ENCODE data around the gene ZCCHC14.
"Not testable (repeated sequence)": the region's sequence is repeated elsewhere in the genome, so short reads cannot be mapped to it uniquely, and the experiment has no call there.

ZCCHC14 gene

DNA sequence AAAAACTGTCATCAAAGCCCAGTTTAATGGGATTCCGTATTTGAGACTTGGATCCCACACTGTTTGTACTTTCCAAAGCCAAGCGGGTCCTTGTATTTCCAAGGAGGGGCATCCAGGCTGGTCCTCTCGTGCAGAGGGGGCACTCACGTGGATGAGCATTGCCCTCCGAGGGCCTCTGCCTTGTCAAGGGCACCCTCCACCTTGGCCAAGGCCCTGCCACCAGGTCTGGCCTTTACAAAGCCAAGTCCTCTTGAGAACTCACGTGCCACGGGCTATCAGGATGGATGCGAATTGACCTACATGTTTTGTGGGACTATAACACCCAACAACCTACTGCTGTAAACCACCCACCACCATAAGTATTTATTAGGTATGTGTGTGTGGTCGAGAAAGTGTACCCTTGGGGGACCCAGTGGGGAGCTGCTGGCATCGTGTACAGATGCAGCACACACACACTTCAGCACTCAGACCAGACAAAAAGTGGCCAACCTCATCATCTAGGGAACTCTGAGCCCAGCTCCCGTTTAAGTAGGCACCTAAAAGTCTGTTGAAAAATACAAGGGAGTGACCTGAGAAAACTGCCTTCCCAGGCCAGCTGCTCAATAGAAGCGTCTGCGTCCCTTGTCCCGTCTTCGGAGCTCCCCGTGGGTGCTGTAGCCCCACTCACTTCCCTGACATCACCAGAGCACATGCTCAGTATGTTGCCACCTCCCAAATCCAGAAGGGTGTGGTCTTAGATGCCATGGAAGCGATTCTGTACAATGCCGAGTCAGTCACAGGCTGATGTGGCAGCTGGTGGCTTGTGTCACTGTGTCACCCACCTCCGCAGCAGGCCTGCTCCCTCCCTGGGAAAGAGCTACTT is 87.8 kb downstream of the ZCCHC14 start:
- DNase-seq, result no peak

DNA sequence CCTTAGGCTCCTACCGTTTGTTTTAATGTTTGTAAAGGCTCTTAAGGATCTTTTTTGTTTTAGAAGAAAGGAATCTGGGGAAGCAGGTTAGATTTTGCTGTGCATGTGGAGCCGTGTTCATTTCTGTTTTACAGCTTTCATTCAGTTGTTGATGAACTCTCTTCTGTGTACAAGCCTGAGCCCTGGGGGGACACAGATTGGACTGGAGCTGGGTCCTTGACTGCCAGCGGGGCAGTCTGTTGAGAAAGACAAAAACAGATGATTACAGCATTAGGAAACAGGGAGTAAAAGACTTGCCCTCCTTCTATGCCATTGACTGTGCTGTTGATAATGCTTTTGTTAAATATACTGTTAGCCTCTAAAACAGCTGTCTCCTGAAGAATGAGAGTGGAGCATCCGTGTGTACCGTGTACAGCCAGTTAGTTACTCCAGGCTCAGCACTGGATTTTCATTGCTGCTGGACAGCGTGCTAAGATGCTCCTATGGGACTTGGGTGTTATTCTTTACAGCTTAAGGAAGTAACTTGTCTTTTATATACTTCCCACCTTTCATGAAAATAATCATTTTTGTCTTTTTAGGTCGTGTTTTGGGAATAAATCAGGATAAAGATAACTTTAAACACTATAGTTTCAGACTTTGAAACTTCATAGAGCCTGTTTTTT is 97.5 kb downstream of the ZCCHC14 start:
- no peak for DNase-seq

DNA sequence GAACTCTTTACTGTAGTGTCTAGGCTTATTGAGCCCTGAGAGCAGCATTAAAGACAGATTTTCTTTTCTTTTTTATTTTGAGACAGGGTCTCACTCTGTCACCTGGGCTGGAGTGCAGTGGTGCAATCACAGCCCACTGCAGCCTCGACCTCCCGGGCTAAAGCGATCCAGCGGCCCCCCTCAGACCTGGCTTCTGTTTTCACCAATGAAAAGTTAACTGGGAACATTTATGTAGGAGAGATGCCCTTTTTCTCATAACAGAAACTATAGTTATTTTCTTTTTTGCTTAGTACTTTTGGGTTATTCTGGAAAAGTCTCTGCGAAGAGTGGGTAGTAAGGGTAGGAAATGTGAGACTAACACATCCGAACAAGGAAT is 99.2 kb downstream of the ZCCHC14 start:
- DNase-seq, result no peak

DNA sequence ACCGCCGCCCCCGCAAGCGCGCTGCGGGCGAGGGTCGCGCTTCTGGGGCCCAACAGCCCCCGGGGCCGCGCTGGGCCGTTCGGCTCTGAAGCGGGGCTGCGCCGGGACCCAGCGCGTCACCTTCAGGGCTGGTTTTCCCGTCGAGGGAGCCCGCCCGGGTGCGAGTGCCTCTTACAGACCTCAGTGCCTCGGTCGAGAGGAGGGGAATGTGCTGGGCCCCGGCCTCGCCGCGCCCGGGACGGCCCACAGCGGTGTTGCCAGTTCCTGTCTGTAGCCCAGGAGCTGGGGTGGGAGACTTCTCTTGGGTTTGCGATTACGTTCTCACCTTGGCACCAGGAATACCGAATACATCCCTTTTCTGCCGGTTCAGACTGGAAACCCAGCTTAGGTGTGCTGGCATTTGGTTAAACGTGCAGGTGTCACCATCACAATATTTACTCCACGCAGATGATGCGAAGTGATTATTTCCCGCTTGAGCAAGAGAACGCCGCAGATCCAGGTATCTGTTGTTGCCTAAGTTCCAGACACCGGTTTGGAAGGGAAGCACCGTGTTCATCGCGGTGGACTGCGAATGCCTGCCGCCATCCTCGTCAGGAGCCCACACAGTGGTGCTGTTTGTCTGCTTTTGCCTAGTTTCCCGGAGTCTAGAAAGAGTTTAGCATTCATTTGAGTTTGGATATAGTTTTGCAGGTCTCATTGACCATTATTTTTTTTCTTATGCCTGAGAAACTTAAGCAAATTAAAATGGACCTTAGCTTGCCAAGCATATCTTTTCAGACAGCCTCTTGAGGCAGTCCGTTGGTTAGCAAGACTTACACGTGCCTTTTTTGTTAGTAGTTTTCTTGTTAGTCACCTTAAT is 99.8 kb downstream of the ZCCHC14 start:
- no peak for DNase-seq

DNA sequence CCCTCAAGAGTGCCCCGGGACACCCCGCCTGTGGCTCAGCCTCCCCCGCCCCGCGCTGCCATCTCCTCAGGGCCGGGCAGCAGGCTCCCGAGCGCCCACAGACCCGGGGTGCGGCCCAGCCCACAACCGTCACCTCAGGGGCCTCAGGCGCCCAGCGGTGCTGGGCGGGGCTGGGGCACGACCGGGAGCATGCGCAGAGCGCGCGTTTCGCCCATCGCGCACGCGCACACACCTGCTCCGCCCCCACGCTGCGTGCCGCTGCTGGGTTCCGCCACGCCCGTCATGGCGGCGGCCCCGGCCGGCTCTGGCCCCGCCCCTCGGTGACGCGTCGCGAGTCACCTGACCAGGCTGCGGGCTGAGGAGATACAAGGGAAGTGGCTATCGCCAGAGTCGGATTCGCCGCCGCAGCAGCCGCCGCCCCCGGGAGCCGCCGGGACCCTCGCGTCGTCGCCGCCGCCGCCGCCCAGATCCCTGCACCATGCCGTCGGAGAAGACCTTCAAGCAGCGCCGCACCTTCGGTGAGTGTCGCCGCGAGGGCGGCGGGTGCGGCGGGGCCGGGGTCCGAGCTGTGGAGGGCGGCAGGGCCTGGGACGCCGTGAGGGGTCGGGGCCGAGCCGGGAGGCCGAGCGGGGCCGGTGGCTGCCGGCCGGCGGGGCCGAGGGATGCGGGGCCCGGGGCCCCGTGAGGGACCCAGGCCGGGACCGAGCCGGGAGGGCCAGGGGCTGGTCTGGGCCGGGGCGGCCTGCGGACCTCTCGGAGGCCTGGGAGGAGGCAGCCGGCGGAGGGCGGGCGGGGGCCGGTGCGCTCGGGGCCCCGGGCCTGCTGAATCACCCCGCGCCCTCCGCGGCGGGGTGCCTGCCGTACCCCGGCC is 100.6 kb downstream of the ZCCHC14 start, which contains the start of gene MAP1LC3B:
Gene MAP1LC3B (plus strand): TSS at position 387 of the 871 bp plus-strand sequence. CDS start 92 bp downstream, at position 479.
- DNase-seq, result peak; percentile 92

DNA sequence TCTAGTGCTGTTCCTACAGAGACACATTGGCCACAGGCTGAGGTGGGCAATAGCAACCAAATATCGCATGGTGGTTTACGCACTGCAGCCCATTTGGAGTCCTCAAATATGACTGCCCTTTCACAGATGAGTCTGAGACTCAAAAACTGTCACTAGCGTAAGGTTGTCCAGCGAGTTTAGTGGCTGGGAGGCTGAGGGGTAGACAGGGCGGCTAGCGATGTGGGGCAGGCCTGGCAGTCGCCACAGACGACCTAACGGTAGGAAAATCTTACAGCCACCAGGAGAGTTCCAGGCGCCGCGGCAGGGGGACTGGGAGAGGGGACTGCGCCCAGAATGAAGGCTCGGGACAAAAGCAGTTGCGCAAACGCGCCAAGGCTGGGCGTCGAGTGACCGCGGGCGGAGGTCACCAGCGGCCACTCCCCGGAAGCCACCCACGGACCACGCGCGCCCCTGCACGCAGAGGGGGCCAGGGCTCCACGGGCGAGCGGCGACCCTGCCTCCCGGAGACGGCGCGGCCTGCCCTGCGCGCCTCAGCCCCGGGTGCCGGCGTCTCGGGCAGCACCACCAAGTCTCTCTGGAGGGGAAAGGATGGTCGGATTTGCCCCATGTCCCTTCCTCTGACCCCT is 101.4 kb downstream of the ZCCHC14 start:
- peak; percentile 55 for DNase-seq

DNA sequence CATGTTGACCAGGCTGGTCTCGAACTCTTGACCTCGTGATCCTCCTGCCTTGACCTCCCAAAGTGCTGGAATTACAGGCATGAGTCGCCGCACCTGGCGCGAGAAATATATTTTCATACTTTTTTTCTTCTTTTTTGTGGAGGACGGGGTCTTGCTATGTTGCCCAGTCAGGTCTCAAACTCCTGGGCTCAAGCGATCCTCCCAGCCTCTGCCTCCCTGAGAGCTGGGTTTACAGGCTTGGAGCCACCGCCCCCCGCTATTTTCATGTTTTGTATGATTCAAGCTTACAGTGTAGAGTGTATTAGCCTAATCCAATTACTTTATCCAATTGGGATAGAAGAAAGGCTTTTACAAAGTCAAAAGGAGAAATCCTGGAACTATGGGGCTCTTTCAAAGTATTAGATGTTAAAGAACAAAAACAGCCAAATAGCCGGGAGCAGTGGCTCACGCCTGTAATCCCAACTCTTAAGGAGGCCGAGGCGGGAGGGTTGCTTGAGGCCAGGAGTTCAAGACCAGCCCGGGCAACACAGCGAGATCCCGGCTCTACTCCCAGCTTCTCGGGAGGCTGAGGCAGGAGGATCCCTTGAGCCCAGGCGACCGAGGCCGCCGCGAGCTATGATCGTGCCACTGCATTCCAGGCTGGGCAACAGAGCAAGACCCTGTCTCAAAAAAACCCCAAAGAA is 102.0 kb downstream of the ZCCHC14 start:
- no peak for DNase-seq

DNA sequence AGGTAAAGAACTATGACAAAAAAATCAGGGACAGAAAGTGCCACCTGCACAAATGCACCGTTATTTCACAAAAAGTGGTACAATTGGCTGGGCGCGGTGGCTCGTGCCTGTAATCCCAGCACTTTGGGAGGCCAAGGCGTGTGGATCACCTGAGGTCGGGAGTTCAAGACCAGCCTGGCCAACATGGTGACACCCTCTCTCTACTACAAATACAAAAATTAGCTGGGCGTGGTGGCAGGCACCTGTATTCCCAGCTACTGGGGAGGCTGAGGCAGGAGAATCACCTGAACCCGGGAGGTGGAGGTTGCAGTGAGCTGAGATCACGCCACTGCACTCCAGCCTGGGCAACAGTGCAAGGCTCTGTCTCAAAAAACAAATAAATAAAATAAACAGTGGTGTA is 102.9 kb downstream of the ZCCHC14 start:
- DNase-seq, result not testable (repeated sequence)

DNA sequence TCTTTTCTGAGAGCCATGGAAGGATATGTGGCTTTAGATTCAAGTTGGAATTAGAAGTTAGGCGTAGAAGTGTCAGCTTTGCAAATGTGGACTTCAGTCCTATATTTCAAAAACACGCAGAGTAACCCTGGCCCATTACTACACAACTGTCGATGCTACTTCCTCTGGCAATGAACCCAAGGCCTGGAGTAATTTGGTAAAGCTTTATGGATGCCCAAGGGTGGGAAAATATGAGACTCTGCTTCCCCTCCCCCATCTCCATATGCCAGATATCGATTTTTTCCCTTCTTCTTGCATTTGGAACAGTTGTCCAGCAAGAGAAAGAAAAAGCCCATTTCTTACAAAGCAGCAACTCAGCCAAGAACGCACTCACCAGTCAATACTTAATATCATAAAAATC is 103.6 kb downstream of the ZCCHC14 start:
- no peak for DNase-seq

DNA sequence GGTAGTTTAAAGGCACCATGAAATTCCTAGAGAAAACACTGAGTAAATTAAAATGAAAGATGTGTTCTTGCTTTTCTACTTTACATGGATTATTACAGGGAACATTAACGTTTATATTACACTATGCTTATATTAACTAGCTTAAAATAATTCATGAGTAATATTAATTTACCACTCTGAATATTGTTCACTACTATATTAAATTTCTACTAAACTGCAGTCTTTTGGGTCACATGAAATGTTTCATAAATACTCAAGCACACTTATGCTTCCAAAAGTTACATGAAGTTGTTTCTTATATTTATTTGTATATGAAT is 104.0 kb downstream of the ZCCHC14 start:
- DNase-seq, result no peak

DNA sequence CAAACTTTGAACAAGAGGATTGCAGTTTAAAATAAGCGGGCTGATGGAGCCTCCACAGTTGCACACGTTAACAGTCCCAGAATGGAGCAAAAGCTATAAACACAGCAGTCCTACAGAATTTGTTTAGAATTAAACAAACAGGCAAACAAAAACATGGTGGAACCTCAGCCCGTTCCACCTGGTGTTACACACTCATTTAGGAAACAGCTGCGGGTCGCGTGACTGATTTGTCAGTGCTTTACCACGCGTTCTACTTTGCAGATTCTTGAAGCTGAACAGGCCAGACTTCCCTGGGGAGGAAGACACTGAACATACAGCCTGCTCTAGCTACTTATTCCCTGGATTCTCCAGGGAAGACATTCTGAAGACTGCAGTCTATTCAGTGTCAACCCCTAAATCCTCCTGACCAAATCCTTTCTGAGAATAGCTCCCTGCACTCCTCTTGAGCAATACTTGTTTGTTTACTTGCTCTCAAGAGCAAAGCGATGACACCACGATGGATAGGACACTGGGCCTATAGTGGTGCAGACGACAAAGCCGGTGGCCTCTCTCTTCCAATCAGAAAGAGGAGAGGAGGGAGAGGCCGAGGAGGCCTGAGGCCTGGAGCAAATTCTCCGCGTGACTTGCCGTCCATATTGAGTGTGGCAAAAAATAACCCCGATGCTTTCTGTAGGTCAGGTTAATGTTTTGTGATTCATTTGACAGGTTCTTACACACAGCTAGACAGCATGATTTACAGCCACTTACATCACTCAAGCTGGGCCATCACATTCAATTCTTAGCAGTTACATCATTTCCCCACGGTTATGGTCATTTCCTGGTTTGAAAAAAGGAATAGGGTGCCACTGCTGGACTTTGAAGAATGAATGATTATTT is 104.6 kb downstream of the ZCCHC14 start:
- DNase-seq, result peak; percentile 100

DNA sequence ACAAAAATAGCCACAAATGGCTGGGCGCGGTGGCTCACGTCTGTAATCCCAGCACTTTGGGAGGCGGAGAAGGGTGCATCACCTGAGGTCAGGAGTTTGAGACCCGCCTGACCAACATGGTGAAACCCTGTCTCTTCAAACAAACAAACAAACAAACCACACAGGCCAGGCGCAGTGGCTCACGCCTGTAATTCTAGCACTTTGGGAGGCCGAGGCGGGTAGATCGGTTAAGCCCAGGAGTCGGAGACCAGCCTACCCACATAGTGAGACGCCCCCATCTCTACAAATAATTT is 108.0 kb downstream of the ZCCHC14 start:
- DNase-seq, result not testable (repeated sequence)

DNA sequence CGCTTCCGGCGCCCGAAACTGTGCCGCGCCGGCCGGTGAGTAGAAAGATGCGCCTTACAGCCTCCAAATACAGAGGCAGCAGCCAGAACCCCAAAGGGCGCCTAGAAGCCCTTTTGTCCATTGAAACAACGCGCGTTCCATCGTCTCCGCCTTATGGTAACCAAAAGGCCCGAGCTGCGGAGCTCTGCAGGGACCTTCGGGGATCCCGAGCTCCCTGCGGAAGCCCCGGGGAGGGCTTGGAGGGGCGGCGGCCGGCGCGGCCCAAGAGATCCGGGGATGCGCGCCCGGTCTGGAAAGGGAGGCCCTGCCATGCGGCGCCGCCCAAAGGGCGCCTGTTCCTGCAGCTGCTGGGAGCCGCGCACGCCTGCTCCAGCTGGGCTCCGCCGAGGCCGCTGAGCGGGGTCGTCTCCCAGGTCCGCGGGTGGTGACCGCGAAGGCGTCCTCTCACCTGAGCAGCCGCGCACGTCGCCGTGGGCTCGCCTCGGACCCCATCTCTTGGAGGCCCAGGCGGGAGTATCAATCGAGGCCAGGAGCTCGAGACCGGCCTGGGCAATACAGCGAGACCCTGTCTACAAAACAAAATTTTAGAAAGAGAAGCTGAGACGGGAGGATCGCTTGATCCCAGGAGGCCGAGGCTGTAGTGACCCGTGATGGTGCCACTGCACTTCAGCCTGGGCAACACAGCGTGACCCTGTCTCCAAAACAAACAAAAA is 108.5 kb downstream of the ZCCHC14 start:
- peak; percentile 48 for DNase-seq

DNA sequence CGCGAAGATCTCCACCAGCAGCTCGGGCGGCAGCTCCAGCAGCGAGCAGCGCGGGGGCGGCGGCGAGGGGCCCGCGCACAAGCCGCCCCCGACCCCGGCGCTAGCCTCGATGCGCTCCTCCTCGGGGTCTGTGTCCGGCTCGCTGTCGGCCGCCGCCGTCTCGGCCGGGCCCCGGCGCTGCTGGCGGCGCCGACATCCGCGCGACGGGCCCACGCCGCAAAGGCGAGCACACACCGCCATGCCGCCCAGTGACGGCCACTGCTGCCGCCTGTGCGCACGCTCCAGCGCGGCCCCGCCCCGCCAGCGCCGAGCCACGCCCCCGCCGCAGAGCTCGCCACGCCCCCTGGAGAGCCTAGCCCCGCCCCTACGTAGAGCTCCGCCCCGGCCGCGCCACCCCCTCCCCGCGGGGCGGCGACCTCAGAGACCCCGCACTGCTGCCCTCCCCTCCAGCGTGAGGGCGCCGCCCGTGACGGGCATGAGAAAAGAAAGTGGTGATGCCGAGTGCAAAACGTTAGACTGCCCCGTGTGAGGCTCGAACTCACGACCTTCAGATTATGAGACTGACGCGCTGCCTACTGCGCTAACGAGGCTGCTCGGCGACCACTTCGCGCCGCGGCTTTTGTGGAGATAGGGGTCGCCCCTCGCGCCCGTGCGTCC is 109.2 kb downstream of the ZCCHC14 start, which contains the start of gene FBXO31:
Gene FBXO31 (minus strand): TSS at position 272 of the 657 bp plus-strand sequence. CDS start 32 bp downstream, at position 240.
- DNase-seq, result peak; percentile 78

DNA sequence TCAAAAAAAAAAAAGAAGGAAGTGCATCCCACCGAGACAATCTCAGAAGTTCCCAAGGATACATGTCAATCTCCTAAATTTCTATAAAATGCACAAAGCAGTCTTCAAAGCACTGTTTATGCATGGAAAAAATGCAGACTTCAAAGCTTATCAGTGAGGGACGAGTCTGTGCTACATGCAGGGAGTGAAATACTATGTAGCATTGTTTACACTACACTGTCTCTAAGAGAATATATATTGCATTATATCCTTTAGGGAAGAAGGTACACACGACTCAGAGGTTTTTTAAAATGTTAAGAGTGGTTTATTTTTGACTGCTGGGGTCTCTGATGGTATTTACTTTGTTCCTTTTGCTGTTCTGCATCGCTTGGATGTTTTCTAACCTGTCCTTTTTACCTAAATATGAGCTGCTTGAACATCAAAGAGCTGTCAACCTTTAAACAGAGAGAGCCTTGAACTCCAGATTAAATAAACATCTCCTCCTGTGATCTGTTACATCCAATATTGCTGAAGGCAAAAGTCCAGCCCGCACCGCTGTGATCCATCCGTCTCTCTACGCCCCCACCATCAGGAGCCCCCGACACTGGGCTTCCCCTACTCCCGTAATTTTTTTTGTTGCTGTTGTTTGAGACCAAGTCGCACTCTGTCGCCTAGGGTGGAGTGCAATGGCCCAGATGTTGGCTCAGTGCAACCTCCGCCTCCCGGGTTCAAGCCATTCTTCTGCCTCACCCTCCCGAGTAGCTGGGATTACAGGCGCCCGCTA is 110.6 kb downstream of the ZCCHC14 start:
- DNase-seq, result no peak

DNA sequence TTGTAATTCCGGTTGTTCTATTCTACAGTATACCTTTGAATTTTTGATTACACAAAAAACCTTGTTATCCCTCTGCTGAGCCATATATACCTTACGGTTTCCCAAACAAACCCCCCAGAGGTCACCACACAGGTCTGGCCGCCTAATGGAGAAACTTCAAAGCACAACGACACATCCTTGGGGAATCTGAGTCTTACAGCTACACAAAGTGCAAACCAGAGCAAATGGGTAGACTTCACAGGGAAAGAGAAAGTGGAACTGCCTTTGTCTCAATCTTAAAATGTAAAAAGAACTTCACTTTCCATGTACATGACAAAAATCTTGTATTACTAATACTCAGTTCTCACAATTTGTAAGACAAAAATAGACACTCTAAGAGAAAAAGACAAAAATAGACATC is 111.9 kb downstream of the ZCCHC14 start:
- DNase-seq, result no peak

DNA sequence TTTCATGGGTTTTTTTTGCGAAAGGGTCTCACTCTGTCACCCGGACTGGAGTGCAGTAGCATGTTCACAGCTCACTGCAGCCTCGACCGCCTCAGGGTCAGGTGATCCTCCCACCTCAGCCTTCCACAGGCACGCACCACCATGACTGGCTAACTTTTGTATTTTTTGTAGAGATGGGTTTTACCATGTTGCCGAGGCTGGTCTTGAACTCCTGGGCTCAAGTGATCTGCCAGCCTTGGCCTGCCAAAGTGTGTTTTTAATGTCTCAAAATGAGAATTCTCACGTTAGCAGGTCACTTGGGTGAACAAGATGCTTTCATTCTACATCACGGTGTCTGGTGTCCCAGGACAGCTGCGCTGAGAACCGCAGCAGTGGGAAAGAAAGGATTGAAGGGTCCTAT is 112.4 kb downstream of the ZCCHC14 start:
- DNase-seq, result no peak

DNA sequence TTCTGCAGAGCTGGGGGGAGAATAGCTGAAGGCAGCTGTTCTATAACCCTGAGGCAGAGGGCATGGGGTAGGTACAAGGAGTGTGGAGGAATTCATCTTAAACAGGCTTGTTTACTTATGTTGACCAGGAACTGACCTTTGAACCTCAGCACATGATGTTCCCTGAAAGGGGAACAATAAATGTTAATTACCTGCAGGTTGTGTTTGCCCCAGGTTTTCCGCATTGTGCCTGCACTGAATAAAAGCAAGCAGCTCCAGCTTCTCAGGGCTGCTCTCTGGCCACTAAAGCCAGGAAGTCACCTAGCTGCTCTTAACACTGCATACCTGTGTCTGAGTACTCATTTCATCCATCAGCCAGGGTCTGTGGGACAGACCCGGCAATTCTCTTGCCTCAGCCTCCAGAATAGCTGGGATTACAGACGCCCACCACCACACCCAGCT is 113.5 kb downstream of the ZCCHC14 start:
- DNase-seq, result not testable (repeated sequence)

Measured in MV-4-11 (cell line).